DMS 273 (cell line): Measurements from ENCODE around the gene DHRS13.

Source experiments
- DNase-seq: peaks from one replicate; lab custom pipeline; 2025; ENCODE audit not compliant: unreplicated experiment; lab: John Stamatoyannopoulos, UW

DHRS13 gene, protein sequence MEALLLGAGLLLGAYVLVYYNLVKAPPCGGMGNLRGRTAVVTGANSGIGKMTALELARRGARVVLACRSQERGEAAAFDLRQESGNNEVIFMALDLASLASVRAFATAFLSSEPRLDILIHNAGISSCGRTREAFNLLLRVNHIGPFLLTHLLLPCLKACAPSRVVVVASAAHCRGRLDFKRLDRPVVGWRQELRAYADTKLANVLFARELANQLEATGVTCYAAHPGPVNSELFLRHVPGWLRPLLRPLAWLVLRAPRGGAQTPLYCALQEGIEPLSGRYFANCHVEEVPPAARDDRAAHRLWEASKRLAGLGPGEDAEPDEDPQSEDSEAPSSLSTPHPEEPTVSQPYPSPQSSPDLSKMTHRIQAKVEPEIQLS

DNA sequence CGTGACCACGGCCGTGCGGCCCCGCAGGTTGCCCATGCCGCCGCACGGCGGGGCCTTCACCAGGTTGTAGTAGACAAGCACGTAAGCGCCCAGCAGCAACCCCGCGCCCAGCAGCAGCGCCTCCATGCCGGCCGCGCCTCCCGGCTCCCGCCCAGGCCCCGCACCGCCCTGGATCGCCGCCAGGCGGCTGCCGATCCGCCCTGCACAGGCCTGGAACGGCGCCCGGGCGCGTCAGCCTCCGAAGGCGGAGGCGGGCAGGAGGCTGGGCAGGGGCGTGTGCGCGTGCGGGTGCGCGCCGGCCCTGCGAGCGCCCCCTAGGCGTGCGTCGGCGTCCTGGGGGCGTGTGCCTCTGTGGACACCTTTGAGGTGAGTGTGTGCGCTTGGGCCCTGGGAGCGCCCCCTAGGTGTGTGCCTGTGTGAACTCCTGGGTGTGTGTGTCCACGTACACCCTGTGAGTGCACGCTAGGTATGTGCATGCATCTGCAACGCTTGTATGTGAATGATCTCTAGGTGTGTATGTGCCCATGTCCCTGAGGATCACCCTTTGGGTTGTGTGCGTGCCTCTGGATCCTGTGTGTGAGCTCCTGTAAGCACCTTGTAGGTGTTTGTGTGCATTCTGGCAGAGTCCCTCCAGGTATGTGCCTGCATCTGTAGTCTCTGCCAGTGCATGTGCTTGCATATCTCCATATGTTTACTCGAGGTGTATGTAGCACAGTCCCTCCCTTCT, at the start of gene DHRS13:
TSS of gene DHRS13 (minus strand) at position 261 of the 727 bp plus-strand sequence. CDS start at position 126, 135 bp downstream.
- peak; percentile 98 for DNase-seq

DNA sequence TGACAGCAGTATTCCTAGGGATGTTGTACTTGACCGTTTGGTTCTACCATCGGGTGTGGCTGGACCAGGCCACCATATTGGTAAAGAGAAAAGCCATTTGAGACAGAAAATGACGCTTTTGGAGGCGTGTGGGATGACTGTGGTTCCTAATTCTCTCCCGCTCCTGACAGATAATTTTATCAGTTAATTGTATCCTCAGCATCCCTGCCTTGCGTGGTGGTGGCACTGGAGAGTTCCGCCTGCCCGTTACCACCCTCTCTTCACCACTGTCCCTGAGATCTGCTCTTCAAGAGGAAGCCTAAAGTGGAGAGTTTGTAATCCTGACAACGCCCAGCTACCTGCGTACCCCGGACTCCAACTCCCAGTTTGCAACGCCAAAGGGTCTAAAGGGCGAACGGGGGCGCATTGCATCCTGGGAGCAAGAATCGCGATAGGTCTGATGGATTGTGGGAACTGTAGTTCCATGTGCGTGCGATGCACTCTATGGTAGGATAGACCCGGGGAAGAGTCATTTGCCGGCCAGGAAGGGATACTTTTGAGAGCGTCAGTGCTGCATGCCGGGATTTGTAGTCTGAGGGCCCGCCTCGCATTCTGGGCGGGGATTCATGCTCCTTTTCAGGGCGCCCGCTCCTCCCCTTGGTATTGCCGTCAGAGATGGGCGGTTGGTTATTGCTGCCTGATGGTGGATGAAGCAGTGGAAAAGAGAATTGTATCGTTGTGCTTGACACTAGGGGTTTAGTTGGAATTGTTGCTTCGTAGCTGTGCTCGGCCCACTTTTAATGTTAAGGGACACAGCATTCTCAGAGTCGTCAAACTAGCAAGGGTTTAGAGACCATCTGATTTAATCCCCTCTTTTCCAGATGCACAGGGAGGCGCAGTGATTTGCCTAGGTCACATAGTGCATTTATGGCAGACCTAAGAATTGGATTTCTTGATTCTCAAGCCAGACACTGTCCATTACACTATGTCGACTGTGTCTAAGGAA, 49.4 kb upstream of the DHRS13 start:
- DNase-seq = peak; percentile 100

DNA sequence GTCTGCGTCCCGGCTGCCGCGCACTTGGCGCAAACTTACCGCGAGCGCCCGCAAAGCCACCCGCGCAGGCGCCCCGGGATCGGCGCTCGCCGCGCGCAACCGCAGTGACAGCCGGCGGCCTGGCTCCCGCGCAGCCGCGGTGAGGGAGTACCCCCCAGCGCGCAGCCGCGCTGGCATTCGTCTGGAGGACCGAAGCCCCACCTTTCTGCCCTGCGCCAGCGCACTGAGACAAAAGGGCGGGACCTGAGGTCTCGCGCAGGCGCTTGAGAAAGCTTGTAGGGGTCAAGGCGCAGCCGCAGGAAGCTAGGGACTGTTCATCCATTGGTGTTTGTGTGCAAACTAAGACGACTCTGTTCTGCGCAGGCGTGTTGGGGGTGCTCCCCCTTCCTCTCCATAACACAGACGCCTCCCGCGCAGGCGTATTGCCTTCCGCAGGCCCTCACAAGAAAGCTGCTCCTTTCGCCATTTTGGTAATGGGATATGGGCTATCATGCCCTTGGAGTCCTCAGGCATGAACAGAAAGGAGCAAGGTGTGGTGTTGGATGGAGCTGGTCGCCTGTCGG, 48.6 kb upstream of the DHRS13 start, which contains the start of gene PHF12:
TSS of gene PHF12 (minus strand) at position 91 of the 563 bp plus-strand sequence. CDS start 558 bp downstream, outside the sequence.
- DNase-seq = peak; percentile 100

DNA sequence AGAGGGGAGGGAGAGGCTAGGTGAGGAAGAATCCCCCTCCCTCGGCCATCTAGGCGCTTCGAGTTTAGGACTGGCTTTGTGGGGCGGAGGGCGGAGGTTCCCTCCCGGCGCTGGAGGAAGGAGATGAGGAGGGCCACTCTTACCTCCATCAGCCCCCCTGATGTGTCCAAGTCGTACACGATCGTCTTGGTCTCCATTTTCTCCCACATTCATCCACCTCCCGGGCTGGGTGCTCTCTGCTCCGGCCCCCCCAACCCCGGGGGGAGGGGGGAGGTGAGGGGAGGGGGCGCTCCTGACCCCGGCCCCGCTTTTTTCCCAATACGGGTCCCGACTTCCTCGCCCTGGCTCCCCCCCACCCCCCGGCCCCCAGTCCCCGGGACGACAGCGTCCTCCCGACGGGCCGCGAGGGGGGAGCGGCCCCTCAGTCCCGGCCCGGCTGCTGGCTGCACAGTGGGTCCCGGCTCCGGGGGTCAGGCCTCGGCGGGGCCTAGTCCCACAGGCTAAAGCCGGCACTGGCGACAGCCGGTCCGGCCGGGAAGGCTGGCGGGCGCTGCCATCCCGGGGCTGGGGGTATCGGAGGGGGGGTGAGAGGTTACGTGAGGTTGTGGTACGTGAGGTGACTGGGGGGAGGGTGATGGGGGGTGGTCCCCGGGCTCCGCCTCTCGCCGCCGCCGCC, 48.0 kb upstream of the DHRS13 start:
- DNase-seq = no peak

DNA sequence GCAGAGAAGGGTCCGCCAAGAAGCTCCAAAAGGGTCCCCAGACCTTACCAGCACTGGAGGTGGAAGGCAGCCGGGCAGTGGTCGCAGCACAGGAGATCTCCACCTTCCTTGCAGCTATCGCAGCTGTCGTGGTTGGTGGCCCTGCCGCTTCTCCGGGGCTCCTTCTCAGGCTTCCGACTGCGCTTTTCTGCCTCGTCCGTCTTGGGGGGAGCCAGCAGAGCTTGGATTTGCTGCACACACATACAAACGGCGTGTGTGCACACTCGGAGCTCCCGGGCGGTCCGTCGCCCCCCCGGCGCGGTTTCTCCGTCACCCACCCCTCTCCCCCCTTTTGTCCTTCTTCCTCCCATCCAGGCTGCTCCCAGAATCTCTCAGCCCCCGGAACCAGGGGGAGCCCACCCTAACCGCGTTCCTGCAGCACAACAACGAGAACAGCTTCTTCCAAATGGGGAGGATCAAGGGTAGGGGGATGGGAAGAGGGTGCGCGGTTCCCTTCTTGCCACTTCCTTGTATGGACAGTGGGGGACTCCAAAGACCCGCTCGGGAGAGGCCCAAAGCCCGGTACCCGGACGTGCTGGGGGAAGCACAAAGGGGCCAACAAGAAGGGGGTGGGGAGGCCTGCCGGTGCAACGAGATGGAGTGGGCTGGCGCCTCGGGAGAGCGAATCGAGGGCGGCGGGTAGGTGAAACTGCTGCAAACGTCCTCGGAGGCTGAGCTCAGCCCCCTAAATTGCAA, 47.3 kb upstream of the DHRS13 start:
- peak; percentile 80 for DNase-seq

DNA sequence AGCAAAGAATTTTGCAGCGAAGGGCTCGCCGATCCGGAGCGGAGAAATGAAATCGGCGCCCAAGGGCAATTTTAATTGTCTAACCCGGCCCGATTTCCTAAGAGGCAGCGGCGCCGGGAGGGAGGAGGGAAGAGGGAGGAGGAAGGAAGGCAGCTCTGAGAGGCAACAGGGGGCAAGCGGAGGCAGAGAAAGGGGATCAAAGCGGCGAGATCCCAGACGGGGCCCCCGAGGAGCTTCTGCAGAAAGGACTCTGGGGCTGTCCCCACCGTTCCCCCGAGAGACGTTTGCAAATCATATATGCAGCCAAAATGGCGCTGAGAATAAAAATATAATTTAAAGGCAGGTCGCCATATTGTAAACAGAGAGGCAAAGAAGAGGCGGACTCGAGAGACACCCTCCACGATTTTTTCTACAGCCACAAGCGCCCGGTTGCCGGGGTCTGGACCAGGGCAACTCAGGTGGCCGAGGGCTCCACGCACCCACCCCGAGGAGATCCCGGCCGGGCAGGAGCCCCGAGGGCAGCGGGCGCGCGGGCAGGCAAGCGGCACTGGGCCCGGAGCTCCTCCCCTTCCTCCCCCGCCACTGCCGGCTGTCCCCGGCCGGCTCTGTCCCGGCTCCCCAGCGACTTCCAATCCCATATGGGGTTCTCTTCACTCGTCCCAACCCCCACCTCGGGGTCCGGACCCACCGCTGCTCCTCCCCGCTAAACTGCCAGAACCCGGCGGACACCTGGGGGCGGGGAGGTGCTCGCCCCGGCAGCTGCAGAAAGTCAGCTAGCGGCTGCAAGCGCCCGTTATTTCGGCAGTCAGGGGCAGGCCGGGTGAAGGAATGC, 46.5 kb upstream of the DHRS13 start:
- peak; percentile 71 for DNase-seq

DNA sequence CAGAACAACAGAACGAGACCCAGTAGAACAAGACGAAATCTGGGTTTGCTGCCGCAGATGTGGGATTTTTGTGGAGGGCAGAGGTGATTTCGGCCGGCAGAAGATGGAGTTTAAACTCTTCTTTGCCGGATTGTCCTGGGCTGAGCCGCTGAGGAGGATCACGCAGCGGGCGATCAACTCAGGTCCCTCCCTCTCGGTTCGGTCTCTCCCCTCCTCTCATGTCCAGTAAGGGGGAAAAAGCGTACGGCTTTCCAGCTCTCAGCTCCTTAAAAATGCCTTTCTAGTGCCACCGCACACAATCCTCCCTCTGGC, 46.0 kb upstream of the DHRS13 start:
- DNase-seq = no peak

DNA sequence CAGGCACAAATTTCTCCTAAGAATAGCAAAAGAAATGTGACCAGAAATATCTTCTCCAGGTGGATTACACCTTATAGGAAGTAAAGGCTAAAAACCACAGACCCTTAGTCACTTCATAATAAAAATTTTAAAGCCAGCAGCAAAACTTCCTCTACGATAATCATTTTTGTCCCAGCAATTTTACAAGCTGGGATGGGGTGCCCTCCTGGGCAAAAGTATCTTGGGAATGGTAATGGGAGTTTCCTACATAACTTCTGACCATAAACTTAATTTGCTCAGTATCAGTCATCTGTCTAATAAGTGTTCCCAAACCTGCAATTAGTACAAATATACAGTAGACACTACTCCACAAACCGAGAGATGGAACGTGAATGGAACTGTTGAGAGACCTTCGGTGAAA, 45.5 kb upstream of the DHRS13 start:
- DNase-seq = no peak

DNA sequence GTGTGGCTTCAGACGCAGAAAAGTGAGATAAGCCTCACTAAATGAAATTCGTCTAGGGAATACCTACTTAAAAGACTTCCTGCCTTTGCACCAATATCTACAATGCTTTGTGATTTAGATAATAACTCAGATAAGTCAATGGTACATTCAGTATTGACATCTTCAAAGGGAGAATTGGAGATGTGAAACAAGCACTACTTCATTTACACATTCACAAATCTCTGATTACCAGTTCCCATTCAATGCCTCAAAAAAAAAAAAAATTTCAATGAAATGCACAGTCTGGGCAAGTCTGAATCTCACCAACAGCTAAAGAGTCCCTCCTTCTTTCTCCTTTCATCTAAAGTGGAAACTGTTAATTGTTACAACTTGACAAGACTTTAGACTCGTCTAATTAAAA, 44.8 kb upstream of the DHRS13 start:
- no peak for DNase-seq

DNA sequence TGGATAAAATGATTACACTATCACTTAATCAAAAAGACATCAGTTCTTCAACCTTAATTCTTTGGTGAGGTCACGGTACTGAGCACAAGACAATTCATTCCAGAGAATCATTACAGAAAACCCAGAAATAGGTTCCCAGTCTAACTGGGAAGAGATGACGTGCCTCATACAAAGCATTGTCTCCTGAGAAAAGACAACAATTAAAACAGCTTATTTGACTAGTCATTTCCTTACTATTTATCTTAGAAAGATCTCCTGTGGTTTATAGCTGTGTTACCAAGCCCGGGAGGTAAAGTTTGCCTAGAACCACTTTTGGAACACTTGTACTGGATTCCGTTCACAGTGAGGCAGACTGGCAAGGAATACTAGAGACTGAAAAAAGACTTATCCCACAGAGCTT, 43.4 kb upstream of the DHRS13 start:
- no peak for DNase-seq

DNA sequence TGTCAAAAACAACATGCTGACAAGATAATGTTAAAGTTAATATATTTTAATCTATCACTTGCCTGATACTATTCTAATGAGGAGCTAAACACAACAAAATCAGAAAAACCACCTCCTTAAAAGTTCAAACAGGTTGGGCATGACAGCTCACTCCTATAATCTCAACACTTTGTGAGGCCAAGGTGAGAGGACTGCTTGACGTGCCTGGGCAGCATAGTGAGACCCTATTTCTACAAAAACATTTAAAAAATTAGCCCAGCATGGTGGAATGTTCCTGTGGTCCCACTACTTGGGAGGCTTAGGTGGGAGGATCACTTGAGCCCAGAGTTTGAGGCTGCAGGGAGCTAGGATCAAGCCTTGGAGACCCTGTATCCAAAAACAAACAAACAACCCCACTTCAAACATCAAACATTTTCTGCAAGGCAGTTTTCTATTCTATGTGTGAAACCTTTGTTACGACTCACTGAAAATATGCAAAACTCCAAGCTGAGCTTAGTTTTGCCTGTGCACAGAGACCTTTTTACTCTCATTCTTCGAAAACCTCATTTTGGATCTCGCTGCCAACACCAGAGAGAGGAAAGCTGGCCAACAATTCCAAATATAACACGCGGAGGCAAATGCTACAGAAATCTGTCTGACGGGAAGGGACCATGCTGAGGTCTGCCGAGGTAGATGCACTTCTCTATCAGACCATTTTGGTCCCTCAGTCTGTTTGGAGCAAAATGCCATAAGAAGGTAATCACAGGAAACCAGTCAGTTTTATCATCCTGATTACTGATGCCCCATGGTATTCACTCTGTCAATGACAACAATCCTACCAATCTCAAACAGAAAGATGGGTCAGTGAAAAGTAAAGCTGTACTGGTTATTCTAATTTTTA, 42.2 kb upstream of the DHRS13 start:
- DNase-seq = no peak

DNA sequence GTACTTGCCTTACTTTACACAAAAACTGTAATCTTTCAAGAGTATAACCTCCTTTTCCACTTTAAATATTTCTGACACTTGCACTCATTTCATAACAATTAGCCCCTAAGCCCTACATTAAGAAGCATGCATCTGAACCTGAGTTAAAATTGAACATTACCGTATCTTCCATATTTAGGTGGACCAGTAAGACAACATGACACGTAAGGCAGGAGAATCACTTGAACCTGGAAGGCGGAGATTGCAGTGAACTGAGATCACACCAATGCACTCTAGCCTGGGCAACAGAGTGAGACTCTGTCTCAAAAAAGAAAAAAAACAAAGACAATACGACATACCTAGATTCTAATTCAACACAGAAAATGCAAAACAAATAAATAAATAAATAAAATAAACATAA, 41.5 kb upstream of the DHRS13 start:
- DNase-seq = no peak

DNA sequence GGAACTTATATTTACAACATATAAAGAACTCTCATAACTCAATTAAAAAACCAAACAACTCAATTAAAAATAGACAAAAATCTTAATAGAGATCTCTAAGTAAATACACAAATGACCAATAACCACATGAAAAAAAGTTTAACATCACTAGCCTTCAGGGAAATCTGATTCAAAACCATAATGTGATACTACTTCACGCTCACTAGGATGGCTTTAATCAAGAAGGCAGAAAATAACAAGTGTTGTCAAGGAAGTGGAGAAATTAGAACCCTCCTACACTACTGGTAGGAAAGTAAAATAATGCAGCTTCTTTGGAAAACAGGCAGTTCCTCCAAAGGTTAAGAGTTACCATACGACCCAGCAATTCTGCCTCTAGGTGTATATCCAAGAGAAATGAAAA, 40.0 kb upstream of the DHRS13 start:
- no peak for DNase-seq

DNA sequence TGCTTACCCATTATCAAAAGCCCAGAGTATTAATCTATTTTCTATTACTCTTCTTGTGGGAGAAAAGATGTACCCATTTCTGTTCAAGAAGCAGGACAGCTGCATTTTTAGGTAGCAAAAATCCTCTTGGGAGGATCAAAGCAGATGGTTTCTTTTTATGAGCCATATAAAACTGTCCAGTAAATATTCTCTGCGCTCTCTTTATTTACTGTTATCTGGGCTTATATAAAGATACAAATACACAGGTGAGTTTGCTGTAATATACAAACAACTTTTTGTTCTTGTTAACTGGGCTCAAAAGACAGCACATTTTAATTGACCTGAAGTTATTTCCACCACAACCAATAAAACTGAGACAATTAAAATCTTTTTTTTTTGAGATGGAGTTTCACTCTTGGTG, 38.4 kb upstream of the DHRS13 start:
- DNase-seq = peak; percentile 36

DNA sequence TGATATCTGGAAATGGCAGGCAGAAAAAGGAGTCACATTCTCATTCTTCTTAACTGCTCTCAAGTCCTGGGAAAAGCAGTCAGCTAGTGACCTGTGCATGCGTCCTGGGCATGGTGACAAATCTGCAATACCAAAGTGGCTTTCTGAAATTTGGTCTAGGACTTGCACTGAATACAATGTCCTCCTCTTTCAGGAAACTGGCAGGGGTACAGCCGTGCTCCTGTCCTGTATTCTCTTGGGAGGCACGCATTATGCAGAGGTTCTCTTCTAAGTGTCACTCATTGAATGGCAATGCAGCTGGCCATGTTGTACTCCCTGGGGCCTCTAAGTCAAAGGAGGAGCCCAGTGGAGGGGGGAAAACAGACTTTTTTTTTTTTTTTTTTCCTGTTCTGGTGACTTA, 37.8 kb upstream of the DHRS13 start:
- DNase-seq = no peak

DNA sequence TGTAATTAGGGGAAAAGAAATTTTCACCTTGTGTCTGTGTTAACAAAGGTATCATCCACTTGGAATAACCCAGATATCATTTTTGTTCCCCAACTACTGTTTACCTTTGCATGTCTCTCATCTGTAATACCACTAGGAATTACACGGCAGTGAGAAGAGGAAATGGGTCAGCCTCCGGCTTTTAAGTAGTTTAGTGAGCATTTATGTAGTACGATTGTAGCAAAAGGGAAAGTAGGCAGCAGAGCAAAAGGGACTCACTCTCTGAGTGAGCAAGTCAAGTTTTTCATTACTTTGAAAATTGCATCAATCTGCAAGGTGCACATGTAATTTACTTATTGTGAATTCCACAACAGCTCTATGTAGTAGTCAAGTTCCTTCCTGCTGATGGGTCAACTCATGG, 37.3 kb upstream of the DHRS13 start:
- DNase-seq = no peak

DNA sequence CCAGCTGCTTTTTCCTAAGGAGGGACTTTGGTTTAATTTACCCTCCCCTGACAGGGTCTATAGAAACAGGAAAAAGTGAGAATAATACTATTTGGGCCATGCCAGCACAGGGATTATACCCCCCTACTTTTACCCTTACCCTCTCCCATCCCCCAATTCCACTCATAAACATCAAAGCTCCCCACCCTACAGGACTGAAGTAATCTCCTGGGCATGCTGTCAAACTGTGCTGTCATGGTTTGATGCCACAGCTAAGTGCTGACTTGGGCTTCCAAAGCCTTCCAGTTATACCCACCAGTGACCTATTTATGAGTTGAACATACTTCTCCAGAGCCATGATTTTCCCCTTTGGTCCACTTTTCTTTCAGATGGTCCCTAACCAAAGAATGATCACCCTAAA, 35.7 kb upstream of the DHRS13 start:
- no peak for DNase-seq
